T-cell (primary cell): ENCODE measurements around the gene WDR83. TPM values are rescaled to one million over a fixed set of nuclear protein-coding genes. Genes with fewer than 3 reads are reported as not detected.

Experiments used
- ATAC-seq, 4 experiments: fragments of 200-7000 bp in 3 of 4; fragments of 150-1000 bp in 1 of 4; cut with Tn5 transposase; replicated peaks in 1 of 4; 1 replicate in 3 of 4; 2 replicates in 1 of 4; pipeline ENCODE4 v1.10.0; 2021; ENCODE audit warnings: moderate library complexity in 3 of 4, mild to moderate bottlenecking in 2 of 4, moderate number of reproducible peaks in 1 of 4
- CTCF ChIA-PET, 2 donors: fragments of 300-600 bp; sonication (Branson Sonifier 250); formaldehyde crosslinking; loops; one replicate each; lab custom pipeline; 2022; ENCODE audit warnings: antibody characterized with exemption in 2 of 2; lab: Charles Lee
- POLR2A ChIA-PET, 2 donors: fragments of 300-600 bp; sonication (Branson Sonifier 250); formaldehyde crosslinking; loops; one replicate each; lab custom pipeline; 2022; ENCODE audit warnings: antibody characterized with exemption in 2 of 2; lab: Charles Lee
- DNase-seq, 35 experiments: peaks; one replicate each; pipeline versions ENCODE4 v3.0.0 to v3.0.0-alpha.2; 2013 to 2023
- H3K27ac ChIP-seq: one replicate; pipeline ENCODE4 v1.5.1; 2013; ENCODE audit warnings: low read length
- H3K27me3 ChIP-seq, 2 experiments: replicated peaks in 1 of 2; 1 replicate in 1 of 2; 2 replicates in 1 of 2; pipeline versions ENCODE4 v1.6.1 to v1.7.0; 2013; ENCODE audit warnings: low read length in 1 of 2, mixed read lengths in 1 of 2; ENCODE audit not compliant: control insufficient read depth in 2 of 2, insufficient read depth in 2 of 2; ENCODE audit errors: extremely low read depth in 1 of 2
- H3K36me3 ChIP-seq, 2 donors: 1 replicate in 1 of 2; 2 replicates in 1 of 2; pipeline versions ENCODE4 v1.6.1 to v1.7.0; 2013; ENCODE audit warnings: low read length in 1 of 2; ENCODE audit not compliant: control insufficient read depth in 2 of 2, insufficient read depth in 1 of 2; ENCODE audit errors: extremely low read depth in 1 of 2
- H3K4me1 ChIP-seq, 2 experiments: 1 replicate in 1 of 2; 2 replicates in 1 of 2; pipeline versions ENCODE4 v1.6.1 to v1.7.0; 2013; ENCODE audit warnings: low read length in 2 of 2, mixed read lengths in 1 of 2; ENCODE audit not compliant: insufficient read depth in 2 of 2, control insufficient read depth in 1 of 2; ENCODE audit errors: extremely low read depth in 1 of 2
- H3K4me3 ChIP-seq, 2 donors: 1 replicate in 1 of 2; 2 replicates in 1 of 2; pipeline versions ENCODE4 v1.5.1 to v1.7.0; 2013; ENCODE audit warnings: mild to moderate bottlenecking in 2 of 2, low read length in 1 of 2, moderate library complexity in 1 of 2; ENCODE audit not compliant: control insufficient read depth in 1 of 2; ENCODE audit errors: extremely low read depth in 1 of 2
- H3K9me3 ChIP-seq: 2 replicates; pipeline ENCODE4 v1.7.0; 2013
- H3K27ac Mint-ChIP-seq, 2 donors: one replicate each; pipeline ENCODE4 v1.8.0; 2020 to 2021; ENCODE audit warnings: mild to moderate bottlenecking in 2 of 2, mixed read lengths in 2 of 2
- H3K27me3 Mint-ChIP-seq, 2 donors: one replicate each; pipeline ENCODE4 v1.8.0; 2021 to 2022; ENCODE audit warnings: mixed read lengths in 2 of 2
- H3K36me3 Mint-ChIP-seq: one replicate; pipeline ENCODE4 v1.8.0; 2021; ENCODE audit warnings: mixed read lengths
- H3K4me1 Mint-ChIP-seq, 3 donors: one replicate each; pipeline ENCODE4 v1.8.0; 2020 to 2022; ENCODE audit warnings: mixed read lengths in 3 of 3, mild to moderate bottlenecking in 1 of 3
- H3K4me3 Mint-ChIP-seq, 3 donors: one replicate each; pipeline ENCODE4 v1.8.0; 2020 to 2022; ENCODE audit warnings: mild to moderate bottlenecking in 3 of 3, mixed read lengths in 3 of 3, moderate library complexity in 3 of 3
- H3K9me3 Mint-ChIP-seq, 3 donors: one replicate each; pipeline ENCODE4 v1.8.0; 2020 to 2022; ENCODE audit warnings: mixed read lengths in 3 of 3
- WGBS: methylation state at CpG from one replicate; pipeline ENCODE4 v1.1.5; 2013; ENCODE audit warnings: missing lambda C conversion rate; ENCODE audit not compliant: insufficient coverage; 5-methylcytosine and 5-hydroxymethylcytosine counted together
- total RNA-seq, 35 experiments: library from RNA in 6 of 35; stranded (reverse) in 6 of 35; fragments of 120-200 nt in 1 of 35; gene quantifications; one replicate each; pipeline versions ENCODE4 v1.2.1 to v1.2.4 and lab custom pipeline; 2013 to 2026

Gene WDR83
- total RNA-seq, 5 donors from 2014 or later (not counting 1 experiment from before 2014, with no cell fraction given): 7.7 to 24.3 (median 17.6) TPM

DNA sequence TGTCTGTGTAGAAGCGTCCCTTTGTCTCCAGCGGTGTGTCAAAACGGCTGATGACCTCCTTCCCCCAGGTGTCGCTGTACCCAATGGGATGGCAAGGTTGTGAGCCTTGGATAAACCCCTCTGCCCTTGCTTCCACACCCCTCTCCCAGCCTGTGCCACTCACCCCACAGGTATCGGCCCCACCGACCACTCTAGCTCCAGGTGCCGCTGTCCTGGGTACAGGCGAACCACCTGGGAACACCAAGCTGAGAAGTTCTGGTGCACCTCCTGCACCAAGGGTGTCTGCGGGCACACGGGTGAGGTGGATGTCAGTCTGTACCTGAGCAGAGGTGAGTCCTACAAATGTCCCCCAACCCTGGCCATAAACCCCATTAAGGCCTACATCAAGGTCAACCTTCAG is 16.7 kb upstream of the WDR83 start:
- Histone ChIP-seq H3K36me3 (peaks cover 2 to 31% of the 10 kb centered on the region in 2 donors), H3K27ac (no peak overlapping the region), H3K9me3 (no peaks in the 10 kb centered on the region), H3K27me3 (no peaks in the 10 kb centered on the region), H3K4me1 (no peaks in the 10 kb centered on the region), H3K4me3 (no peak overlapping the region)
- WGBS: 95% methylated on average over 7 of the region's 10 CpGs
- Mint-ChIP-seq H3K9me3 (no peaks in the 10 kb centered on the region), H3K27ac (no peak overlapping the region), H3K4me1 (peaks cover 0 to 2% (median 0%) of the 10 kb centered on the region in 3 donors), H3K27me3 (no peaks in the 10 kb centered on the region), H3K4me3 (no peak overlapping the region), H3K36me3 (peaks cover 14% of the 10 kb centered on the region)
- POLR2A ChIA-PET: no interaction called here
- ATAC-seq (no peak), DNase-seq (no peak)
- CTCF ChIA-PET: no interaction called here

DNA sequence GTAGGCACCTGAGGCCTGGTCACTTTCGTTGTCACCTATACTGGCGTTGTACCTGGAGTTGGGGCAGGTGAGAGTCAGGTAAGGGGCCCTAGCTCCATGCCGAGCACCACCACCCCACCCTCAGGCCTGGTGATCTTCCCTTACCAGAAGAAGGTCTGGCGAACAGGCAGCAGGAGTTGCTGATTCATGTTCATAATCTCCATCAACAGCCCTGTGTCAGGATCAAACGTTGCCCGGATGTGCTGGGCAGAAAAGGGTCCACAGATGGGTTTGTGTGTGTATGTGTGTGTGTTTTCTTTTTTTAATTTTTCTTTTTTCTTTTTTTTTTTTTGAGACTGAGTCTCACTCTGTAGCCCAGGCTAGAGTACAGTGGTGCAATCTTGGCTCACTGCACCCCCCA is 14.4 kb upstream of the WDR83 start:
- Mint-ChIP-seq H3K27ac (no peak overlapping the region), H3K4me1 (peaks cover 0 to 3% (median 2%) of the 10 kb centered on the region in 3 donors), H3K36me3 (peaks cover 30% of the 10 kb centered on the region), H3K27me3 (no peaks in the 10 kb centered on the region), H3K9me3 (no peaks in the 10 kb centered on the region), H3K4me3 (no peak overlapping the region)
- CTCF ChIA-PET: no interaction called here
- Histone ChIP-seq H3K27me3 (no peaks in the 10 kb centered on the region), H3K27ac (no peak overlapping the region), H3K9me3 (no peaks in the 10 kb centered on the region), H3K36me3 (peaks cover 5 to 52% of the 10 kb centered on the region in 2 donors), H3K4me3 (no peak overlapping the region), H3K4me1 (no peaks in the 10 kb centered on the region)
- POLR2A ChIA-PET: no interaction called here
- DNase-seq (no peak), ATAC-seq (no peak)
- no CpG with 5 or more reads among the region's 6 CpGs for WGBS

DNA sequence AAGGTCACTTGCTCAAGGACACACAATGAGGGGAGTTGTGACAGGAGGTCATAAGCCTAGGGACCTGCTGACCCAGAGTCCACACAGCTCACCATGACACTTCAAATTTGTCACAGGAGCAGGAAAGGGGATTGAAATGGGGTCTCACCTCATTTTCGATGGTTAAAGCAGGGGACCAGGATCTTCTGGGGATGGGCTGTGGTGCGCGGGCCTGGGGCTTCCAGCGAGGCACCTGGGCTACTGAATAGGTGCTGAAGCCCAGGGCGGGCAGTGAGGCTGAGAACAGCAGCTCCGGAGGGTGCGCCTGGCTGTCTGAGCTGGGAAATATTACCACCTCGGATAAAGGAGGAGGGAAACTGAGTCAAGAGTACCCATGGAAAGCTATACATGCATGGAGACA is 11.1 kb upstream of the WDR83 start:
- H3K27me3 ChIP-seq: no peaks in the 10 kb centered on the region
- Mint-ChIP-seq H3K9me3 (no peaks in the 10 kb centered on the region), H3K27me3 (no peaks in the 10 kb centered on the region), H3K4me1 (peaks cover 0 to 5% (median 0%) of the 10 kb centered on the region in 3 donors), H3K4me3 (no peak overlapping the region), H3K27ac (no peak overlapping the region), H3K36me3 (peaks cover 43% of the 10 kb centered on the region)
- no peaks in the 10 kb centered on the region for H3K9me3 ChIP-seq
- CTCF ChIA-PET: interaction anchor here (0.5 to 0.7 kb wide), 2 partner anchors 9 to 25 kb away, joined by 4 to 7 read pairs; no protein-coding TSS in a partner anchor
- H3K4me1 ChIP-seq: no peaks in the 10 kb centered on the region
- WGBS: 99% methylated on average over 8 of the region's 8 CpGs
- POLR2A ChIA-PET: no interaction called here
- DNase-seq (no peak), ATAC-seq (no peak)
- no peak overlapping the region for H3K27ac ChIP-seq
- H3K36me3 ChIP-seq: peaks cover 14 to 77% of the 10 kb centered on the region in 2 donors
- H3K4me3 ChIP-seq: no peak overlapping the region

DNA sequence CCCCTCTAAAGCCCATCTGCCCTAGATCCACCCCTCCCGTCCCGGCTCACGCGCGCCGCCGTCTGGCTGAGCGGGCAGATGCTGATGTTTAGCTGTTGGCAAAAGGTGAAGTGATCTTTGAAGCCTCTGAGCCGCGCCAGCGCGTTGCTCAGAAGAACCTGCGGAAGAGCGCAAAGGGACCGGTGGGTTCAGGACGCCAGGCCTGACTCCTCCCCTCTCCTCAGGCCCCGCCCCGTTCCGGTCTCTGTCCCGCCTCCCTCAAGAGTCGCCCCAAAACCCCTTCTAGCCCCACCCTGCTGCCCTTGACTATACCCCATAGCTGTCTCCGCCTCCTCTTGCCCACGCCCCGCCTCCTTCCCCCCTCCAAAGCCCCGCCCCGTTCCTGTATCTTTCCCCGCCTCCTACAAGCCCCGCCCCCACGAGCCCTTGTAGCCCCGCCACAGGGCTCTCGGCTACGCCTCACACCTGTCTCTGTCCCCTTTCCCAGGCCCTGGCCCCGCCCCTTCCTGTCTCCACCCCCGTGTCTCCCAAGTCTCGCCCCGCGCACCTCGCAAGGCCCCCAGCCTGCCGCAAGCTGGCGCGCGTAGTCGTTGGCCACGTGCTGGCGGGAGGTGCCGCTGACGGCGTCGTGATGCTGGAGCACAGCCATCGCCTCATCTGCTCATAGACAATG is 9.6 kb upstream of the WDR83 start:
- Mint-ChIP-seq H3K27me3 (no peaks in the 10 kb centered on the region), H3K4me1 (peaks cover 0 to 5% (median 0%) of the 10 kb centered on the region in 3 donors), H3K36me3 (peaks cover 41% of the 10 kb centered on the region), H3K9me3 (no peaks in the 10 kb centered on the region), H3K4me3 (no peak overlapping the region), H3K27ac (no peak overlapping the region)
- Histone ChIP-seq H3K4me1 (no peaks in the 10 kb centered on the region), H3K9me3 (no peaks in the 10 kb centered on the region), H3K27ac (no peak overlapping the region), H3K27me3 (no peaks in the 10 kb centered on the region), H3K4me3 (no peak overlapping the region), H3K36me3 (peaks cover 14 to 77% of the 10 kb centered on the region in 2 donors)
- WGBS: 97% methylated on average over 35 of the region's 50 CpGs
- POLR2A ChIA-PET: no interaction called here
- DNase-seq (no peak), ATAC-seq (no peak)
- CTCF ChIA-PET: interaction anchor here in 1 of 2 donors (1.1 kb wide), 1 partner anchor 221 kb away, joined by 4 read pairs; no protein-coding TSS in a partner anchor

DNA sequence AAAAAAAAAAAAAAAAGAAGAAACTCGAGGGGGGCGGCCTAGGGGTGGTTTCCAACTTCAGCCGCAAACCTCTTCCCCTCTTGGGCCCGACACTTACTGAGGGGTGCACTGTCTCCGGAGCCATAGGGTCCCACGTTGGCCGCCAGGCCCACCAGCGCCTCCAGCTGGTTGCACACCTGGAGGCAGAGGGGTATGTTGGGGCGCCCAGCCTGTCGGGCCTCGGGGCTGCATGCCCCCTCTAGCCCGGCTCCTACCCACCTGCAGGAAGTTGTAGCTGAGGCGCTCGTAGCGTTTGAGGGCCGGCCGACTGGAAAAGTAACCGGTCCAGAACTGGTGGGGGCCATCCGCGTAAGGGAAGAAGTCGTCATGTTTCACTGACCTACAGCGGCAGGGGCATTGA is 8.6 kb upstream of the WDR83 start:
- CTCF ChIA-PET: interaction anchor here in 1 of 2 donors (0.6 to 1.1 kb wide), 2 partner anchors 79 to 220 kb away, joined by 4 to 6 read pairs; no protein-coding TSS in a partner anchor

DNA sequence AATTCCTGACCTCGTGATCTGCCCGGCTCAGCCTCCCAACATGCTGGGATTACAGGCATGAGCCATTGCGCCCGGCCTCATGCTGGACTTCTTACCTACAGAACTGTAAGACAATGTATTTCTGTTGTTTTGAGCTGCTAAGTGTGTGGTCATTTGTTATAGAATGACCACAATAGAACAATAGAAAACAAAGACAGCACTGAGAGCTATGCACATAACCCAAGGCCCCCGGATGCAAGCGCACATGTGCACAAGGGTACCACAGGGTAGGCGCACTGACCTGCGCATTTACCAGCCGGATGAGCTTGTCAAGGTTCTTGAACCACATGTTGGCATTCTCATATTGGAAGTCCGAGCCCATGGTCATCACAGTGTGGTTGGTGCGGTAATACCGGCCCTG is 5.6 kb upstream of the WDR83 start:
- peaks cover 33% of the 10 kb centered on the region for H3K36me3 Mint-ChIP-seq
- Histone ChIP-seq H3K36me3 (peaks cover 10 to 78% of the 10 kb centered on the region in 2 donors), H3K9me3 (no peaks in the 10 kb centered on the region), H3K27me3 (no peaks in the 10 kb centered on the region), H3K4me3 (no peak overlapping the region), H3K4me1 (peaks cover 12 to 24% of the 10 kb centered on the region in 2 experiments), H3K27ac (no peak overlapping the region)
- H3K9me3 Mint-ChIP-seq: no peaks in the 10 kb centered on the region
- H3K27me3 Mint-ChIP-seq: no peaks in the 10 kb centered on the region
- H3K4me1 Mint-ChIP-seq: peaks cover 15 to 28% (median 20%) of the 10 kb centered on the region in 3 donors
- DNase-seq (no peak), ATAC-seq (no peak)
- no peak overlapping the region for H3K4me3 Mint-ChIP-seq
- ChIA-PET POLR2A (interaction anchor here in 1 of 2 donors (0.7 kb wide), 1 partner anchor 52 kb away, joined by 3 read pairs; no protein-coding TSS in a partner anchor), CTCF (interaction anchor here (0.5 to 1.1 kb wide), 3 partner anchors 11 to 1040 kb away, joined by 3 to 13 read pairs (median 3); no protein-coding TSS in a partner anchor)
- H3K27ac Mint-ChIP-seq: no peak overlapping the region
- 85% methylated on average over 8 of the region's 12 CpGs for WGBS

More for the DNA sequence above, 8.6 kb upstream of the WDR83 start:
- no peaks in the 10 kb centered on the region for H3K9me3 Mint-ChIP-seq
- 97% methylated on average over 15 of the region's 22 CpGs for WGBS
- Histone ChIP-seq H3K4me1 (no peaks in the 10 kb centered on the region), H3K4me3 (no peak overlapping the region), H3K36me3 (peaks cover 14 to 82% of the 10 kb centered on the region in 2 donors), H3K27ac (no peak overlapping the region), H3K9me3 (no peaks in the 10 kb centered on the region), H3K27me3 (no peaks in the 10 kb centered on the region)
- H3K4me1 Mint-ChIP-seq: peaks cover 0 to 5% (median 0%) of the 10 kb centered on the region in 3 donors
- no peaks in the 10 kb centered on the region for H3K27me3 Mint-ChIP-seq
- H3K27ac Mint-ChIP-seq: no peak overlapping the region
- no peak for DNase-seq
- H3K36me3 Mint-ChIP-seq: peaks cover 41% of the 10 kb centered on the region
- H3K4me3 Mint-ChIP-seq: no peak overlapping the region
- ATAC-seq: no peak
- POLR2A ChIA-PET: no interaction called here
